SK-N-SH treated with all-trans-retinoic acid at 6 μM for 48 hours (cell line): Measurements from ENCODE around the gene TASP1.

ENCODE experiments used
- ATAC-seq: fragments of 200-7000 bp; cut with Tn5 transposase; 3 replicates; pipeline ENCODE4 v1.9.1; 2020; ENCODE audit warnings: mild to moderate bottlenecking, moderate library complexity
- ARNTL ChIP-seq: fragments of 450-650 bp; formaldehyde crosslinking; IDR thresholded peaks from 2 replicates; pipeline ENCODE4 v1.5.0; 2020; ENCODE audit warnings: low read depth, mild to moderate bottlenecking, moderate library complexity, borderline replicate concordance
- BACH2 ChIP-seq: fragments of 250-450 bp; sonication (Bioruptor Pico); IDR thresholded peaks from 2 replicates; pipeline ENCODE4 v1.9.0; 2021; ENCODE audit warnings: mild to moderate bottlenecking, borderline replicate concordance
- CSDC2 ChIP-seq: fragments of 250-450 bp; sonication (Bioruptor Pico); IDR thresholded peaks from 2 replicates; pipeline ENCODE4 v1.5.0; 2020; ENCODE audit warnings: mild to moderate bottlenecking, moderate library complexity
- ESRRG ChIP-seq: fragments of 250-450 bp; sonication (Bioruptor Pico); IDR thresholded peaks from 2 replicates; pipeline ENCODE4 v1.6.1; 2021; ENCODE audit warnings: mild to moderate bottlenecking
- GLIS3 ChIP-seq: fragments of 250-450 bp; sonication (Bioruptor Pico); IDR thresholded peaks from 2 replicates; pipeline ENCODE4 v1.5.0; 2020; ENCODE audit warnings: mild to moderate bottlenecking, moderate library complexity
- ISL1 ChIP-seq: fragments of 250-450 bp; sonication (Bioruptor Pico); IDR thresholded peaks from 2 replicates; pipeline ENCODE4 v2.1.2; 2022; ENCODE audit warnings: mild to moderate bottlenecking, moderate library complexity
- OSR1 ChIP-seq: fragments of 250-450 bp; sonication (Bioruptor Pico); IDR thresholded peaks from 2 replicates; pipeline ENCODE4 v1.8.0; 2022; ENCODE audit warnings: moderate library complexity, mild to moderate bottlenecking, inconsistent platforms
- PPARA ChIP-seq: fragments of 250-450 bp; sonication (Bioruptor Pico); IDR thresholded peaks from 2 replicates; pipeline ENCODE4 v1.5.0; 2020; ENCODE audit warnings: mild to moderate bottlenecking, borderline replicate concordance
- RARB ChIP-seq: fragments of 250-450 bp; sonication (Bioruptor Pico); IDR thresholded peaks from 2 replicates; pipeline ENCODE4 v1.8.0; 2021; ENCODE audit warnings: mild to moderate bottlenecking, moderate library complexity
- SNAI2 ChIP-seq: fragments of 250-450 bp; sonication (Bioruptor Pico); IDR thresholded peaks from 2 replicates; pipeline ENCODE4 v1.5.0; 2020; ENCODE audit warnings: mild to moderate bottlenecking, moderate library complexity
- TCF4 ChIP-seq: fragments of 250-450 bp; sonication (Bioruptor Pico); IDR thresholded peaks from 2 replicates; pipeline ENCODE4 v1.8.0; 2021; ENCODE audit warnings: mild to moderate bottlenecking, moderate library complexity, borderline replicate concordance
- TOX ChIP-seq: fragments of 250-450 bp; sonication (Bioruptor Pico); IDR thresholded peaks from 2 replicates; pipeline ENCODE4 v1.8.0; 2021; ENCODE audit warnings: mild to moderate bottlenecking, moderate library complexity, borderline replicate concordance
- ZC3H10 ChIP-seq: fragments of 250-450 bp; sonication (Bioruptor Pico); IDR thresholded peaks from 2 replicates; pipeline ENCODE4 v1.5.1; 2021; ENCODE audit warnings: mild to moderate bottlenecking, moderate library complexity
- ZFP3 ChIP-seq: fragments of 250-450 bp; sonication (Bioruptor Pico); IDR thresholded peaks from 2 replicates; pipeline ENCODE4 v1.5.0; 2020; ENCODE audit warnings: mild to moderate bottlenecking, moderate library complexity
- ZFP30 ChIP-seq: fragments of 450-650 bp; formaldehyde crosslinking; IDR thresholded peaks from 2 replicates; pipeline ENCODE4 v1.5.0; 2022; ENCODE audit warnings: mild to moderate bottlenecking, moderate library complexity
- ZNF70 ChIP-seq: fragments of 450-650 bp; formaldehyde crosslinking; IDR thresholded peaks from 2 replicates; pipeline ENCODE4 v1.5.0; 2020; ENCODE audit warnings: mild to moderate bottlenecking, moderate library complexity
- ZNF8 ChIP-seq: fragments of 450-650 bp; formaldehyde crosslinking; IDR thresholded peaks from 2 replicates; pipeline ENCODE4 v1.5.0; 2020; ENCODE audit warnings: mild to moderate bottlenecking, moderate library complexity
- TF ChIP-seq, protein P1 (sequence below): fragments of 250-450 bp; sonication (Bioruptor Pico); IDR thresholded peaks from 2 replicates; pipeline ENCODE4 v1.5.0; 2020; ENCODE audit warnings: mild to moderate bottlenecking, moderate library complexity
- TF ChIP-seq, protein P2 (sequence below): fragments of 250-450 bp; sonication (Bioruptor Pico); IDR thresholded peaks from 2 replicates; pipeline ENCODE4 v1.5.1; 2021; ENCODE audit warnings: mild to moderate bottlenecking, moderate library complexity
- TF ChIP-seq, protein P3 (sequence below): fragments of 250-450 bp; sonication (Bioruptor Pico); IDR thresholded peaks from 2 replicates; pipeline ENCODE4 v1.8.0; 2020; ENCODE audit warnings: mild to moderate bottlenecking, moderate library complexity, borderline replicate concordance
- TF ChIP-seq, protein P4 (sequence below): fragments of 250-450 bp; sonication (Bioruptor Pico); IDR thresholded peaks from 2 replicates; pipeline ENCODE4 v1.5.1; 2020; ENCODE audit warnings: low read depth, mild to moderate bottlenecking, moderate library complexity
- TF ChIP-seq, protein P5 (sequence below): fragments of 250-450 bp; sonication (Bioruptor Pico); IDR thresholded peaks from 2 replicates; pipeline ENCODE4 v1.8.0; 2021; ENCODE audit warnings: low read depth, mild to moderate bottlenecking, moderate library complexity, borderline replicate concordance

The TASP1 gene

DNA sequence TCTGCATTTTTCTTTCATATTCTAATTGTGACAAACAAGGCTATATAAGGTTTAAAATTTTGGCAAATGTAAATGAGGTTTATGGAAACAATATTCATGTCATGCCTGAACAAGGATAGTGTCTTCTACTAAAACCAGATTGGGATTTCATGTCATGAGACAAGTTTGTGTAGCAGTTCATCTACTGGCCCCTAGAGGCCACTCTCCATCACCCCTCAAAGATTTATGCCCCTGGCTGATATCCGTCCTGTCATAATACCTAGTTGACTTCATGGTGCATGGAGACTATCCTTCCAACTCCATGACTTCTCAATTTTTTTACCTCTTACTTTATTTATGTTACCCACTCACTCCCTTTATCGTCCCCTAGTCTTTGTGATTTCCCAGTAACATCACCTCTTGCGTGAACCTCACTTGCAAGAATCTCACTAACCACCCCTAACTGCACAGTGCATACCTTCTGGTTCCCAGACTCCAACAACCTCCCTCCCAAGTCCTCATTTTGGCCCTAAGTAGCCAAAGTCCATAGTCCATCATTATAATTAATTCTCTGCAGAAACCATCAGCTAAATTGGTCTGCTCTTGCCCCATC lies 179.8 kb downstream of the TASP1 start (continued):
- TF ChIP-seq, protein P1, sequence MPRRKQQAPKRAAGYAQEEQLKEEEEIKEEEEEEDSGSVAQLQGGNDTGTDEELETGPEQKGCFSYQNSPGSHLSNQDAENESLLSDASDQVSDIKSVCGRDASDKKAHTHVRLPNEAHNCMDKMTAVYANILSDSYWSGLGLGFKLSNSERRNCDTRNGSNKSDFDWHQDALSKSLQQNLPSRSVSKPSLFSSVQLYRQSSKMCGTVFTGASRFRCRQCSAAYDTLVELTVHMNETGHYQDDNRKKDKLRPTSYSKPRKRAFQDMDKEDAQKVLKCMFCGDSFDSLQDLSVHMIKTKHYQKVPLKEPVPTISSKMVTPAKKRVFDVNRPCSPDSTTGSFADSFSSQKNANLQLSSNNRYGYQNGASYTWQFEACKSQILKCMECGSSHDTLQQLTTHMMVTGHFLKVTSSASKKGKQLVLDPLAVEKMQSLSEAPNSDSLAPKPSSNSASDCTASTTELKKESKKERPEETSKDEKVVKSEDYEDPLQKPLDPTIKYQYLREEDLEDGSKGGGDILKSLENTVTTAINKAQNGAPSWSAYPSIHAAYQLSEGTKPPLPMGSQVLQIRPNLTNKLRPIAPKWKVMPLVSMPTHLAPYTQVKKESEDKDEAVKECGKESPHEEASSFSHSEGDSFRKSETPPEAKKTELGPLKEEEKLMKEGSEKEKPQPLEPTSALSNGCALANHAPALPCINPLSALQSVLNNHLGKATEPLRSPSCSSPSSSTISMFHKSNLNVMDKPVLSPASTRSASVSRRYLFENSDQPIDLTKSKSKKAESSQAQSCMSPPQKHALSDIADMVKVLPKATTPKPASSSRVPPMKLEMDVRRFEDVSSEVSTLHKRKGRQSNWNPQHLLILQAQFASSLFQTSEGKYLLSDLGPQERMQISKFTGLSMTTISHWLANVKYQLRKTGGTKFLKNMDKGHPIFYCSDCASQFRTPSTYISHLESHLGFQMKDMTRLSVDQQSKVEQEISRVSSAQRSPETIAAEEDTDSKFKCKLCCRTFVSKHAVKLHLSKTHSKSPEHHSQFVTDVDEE, result no peak
- TF ChIP-seq CSDC2 (CRISPR knock-in tag), result no peak
- no peak for TF ChIP-seq ESRRG (CRISPR knock-in tag)

DNA sequence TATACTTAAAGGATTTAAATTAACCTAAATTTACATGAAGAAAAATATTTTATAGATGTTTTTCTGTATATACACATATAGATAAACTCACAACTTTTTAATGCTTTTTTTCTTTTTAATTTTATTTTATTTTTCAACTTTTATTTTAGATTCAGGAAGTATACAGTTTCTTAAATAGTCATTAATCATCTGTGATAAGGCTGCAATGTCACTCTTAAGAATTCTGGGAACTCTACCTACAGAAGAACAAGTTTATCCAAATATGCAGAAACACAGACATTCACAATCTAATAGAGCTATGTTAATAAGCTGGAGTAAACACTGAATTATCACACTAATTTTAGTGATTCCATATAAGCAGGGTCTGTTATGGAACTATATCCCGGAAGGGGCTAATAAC lies 181.2 kb downstream of the TASP1 start:
- no peak for ATAC-seq
- TF ChIP-seq, protein P2, sequence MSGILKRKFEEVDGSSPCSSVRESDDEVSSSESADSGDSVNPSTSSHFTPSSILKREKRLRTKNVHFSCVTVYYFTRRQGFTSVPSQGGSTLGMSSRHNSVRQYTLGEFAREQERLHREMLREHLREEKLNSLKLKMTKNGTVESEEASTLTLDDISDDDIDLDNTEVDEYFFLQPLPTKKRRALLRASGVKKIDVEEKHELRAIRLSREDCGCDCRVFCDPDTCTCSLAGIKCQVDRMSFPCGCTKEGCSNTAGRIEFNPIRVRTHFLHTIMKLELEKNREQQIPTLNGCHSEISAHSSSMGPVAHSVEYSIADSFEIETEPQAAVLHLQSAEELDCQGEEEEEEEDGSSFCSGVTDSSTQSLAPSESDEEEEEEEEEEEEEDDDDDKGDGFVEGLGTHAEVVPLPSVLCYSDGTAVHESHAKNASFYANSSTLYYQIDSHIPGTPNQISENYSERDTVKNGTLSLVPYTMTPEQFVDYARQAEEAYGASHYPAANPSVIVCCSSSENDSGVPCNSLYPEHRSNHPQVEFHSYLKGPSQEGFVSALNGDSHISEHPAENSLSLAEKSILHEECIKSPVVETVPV (CRISPR knock-in tag), result no peak
- TF ChIP-seq ZC3H10 (CRISPR knock-in tag) (no peak), ZNF70 (CRISPR knock-in tag) (no peak), PPARA (CRISPR knock-in tag) (no peak), RARB (CRISPR knock-in tag) (no peak), SNAI2 (no peak), CSDC2 (CRISPR knock-in tag) (no peak), ZNF8 (CRISPR knock-in tag) (no peak), TCF4 (no peak), ISL1 (CRISPR knock-in tag) (no peak), ZFP30 (CRISPR knock-in tag) (no peak), OSR1 (CRISPR knock-in tag) (no peak), BACH2 (no peak), ARNTL (CRISPR knock-in tag) (no peak), ZFP3 (CRISPR knock-in tag) (no peak), GLIS3 (CRISPR knock-in tag) (no peak)
- TF ChIP-seq, protein P3, sequence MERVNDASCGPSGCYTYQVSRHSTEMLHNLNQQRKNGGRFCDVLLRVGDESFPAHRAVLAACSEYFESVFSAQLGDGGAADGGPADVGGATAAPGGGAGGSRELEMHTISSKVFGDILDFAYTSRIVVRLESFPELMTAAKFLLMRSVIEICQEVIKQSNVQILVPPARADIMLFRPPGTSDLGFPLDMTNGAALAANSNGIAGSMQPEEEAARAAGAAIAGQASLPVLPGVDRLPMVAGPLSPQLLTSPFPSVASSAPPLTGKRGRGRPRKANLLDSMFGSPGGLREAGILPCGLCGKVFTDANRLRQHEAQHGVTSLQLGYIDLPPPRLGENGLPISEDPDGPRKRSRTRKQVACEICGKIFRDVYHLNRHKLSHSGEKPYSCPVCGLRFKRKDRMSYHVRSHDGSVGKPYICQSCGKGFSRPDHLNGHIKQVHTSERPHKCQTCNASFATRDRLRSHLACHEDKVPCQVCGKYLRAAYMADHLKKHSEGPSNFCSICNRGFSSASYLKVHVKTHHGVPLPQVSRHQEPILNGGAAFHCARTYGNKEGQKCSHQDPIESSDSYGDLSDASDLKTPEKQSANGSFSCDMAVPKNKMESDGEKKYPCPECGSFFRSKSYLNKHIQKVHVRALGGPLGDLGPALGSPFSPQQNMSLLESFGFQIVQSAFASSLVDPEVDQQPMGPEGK, result no peak
- TF ChIP-seq, protein P4, sequence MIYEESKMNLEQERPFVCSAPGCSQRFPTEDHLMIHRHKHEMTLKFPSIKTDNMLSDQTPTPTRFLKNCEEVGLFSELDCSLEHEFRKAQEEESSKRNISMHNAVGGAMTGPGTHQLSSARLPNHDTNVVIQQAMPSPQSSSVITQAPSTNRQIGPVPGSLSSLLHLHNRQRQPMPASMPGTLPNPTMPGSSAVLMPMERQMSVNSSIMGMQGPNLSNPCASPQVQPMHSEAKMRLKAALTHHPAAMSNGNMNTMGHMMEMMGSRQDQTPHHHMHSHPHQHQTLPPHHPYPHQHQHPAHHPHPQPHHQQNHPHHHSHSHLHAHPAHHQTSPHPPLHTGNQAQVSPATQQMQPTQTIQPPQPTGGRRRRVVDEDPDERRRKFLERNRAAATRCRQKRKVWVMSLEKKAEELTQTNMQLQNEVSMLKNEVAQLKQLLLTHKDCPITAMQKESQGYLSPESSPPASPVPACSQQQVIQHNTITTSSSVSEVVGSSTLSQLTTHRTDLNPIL (CRISPR knock-in tag), result no peak
- TF ChIP-seq, protein P5, sequence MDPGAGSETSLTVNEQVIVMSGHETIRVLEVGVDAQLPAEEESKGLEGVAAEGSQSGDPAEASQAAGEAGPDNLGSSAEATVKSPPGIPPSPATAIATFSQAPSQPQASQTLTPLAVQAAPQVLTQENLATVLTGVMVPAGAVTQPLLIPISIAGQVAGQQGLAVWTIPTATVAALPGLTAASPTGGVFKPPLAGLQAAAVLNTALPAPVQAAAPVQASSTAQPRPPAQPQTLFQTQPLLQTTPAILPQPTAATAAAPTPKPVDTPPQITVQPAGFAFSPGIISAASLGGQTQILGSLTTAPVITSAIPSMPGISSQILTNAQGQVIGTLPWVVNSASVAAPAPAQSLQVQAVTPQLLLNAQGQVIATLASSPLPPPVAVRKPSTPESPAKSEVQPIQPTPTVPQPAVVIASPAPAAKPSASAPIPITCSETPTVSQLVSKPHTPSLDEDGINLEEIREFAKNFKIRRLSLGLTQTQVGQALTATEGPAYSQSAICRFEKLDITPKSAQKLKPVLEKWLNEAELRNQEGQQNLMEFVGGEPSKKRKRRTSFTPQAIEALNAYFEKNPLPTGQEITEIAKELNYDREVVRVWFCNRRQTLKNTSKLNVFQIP, result no peak

DNA sequence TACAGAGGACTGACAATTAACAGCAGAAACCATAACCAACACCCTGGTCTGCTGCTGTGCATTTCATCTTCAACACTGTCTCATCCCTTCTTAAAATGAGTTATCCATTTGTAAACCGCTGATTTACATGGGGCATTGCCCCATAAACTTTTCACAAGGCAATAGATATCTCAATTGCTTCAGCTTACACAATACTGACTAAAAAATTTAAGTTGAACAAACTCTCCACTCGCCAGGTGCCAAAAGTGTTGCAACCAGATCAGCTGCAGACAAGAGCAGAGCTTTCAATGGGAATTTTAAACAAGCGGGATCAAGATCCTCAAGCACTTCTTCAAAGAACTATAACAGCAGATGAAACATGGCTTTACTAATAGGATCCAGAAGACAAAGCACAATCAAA lies 183.0 kb downstream of the TASP1 start:
- no peak for ATAC-seq
- TF ChIP-seq ESRRG (CRISPR knock-in tag), result no peak
- TF ChIP-seq CSDC2 (CRISPR knock-in tag), result no peak
- no peak for TF ChIP-seq SNAI2

DNA sequence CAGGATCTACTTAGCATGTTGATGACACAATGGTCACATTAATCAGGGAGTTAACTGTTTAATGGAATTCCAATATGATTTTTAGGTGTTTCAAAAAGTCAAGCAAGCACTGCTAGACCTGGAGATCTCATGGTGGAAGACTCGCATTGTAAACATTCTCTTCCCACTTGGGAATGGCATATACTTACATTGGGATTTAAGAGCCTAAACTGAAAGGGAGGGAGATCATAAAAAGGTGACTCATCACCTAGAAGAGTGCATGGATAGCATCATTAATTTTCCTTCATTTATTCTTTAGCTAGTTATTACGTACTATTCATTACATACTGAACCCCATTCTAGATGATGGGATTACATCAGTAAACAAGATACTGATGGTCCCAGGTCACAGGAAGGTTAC lies 185.4 kb downstream of the TASP1 start:
- ATAC-seq, result no peak
- TF ChIP-seq BACH2 (no peak), CSDC2 (CRISPR knock-in tag) (no peak), ARNTL (CRISPR knock-in tag) (no peak), TCF4 (no peak), TOX (no peak), SNAI2 (no peak), ISL1 (CRISPR knock-in tag) (no peak), ZC3H10 (CRISPR knock-in tag) (no peak)
- TF ChIP-seq, protein P1, result no peak
- TF ChIP-seq, protein P5, result no peak
